ENCODE results near the gene SLC25A18. TPM values are rescaled to one million over a fixed set of nuclear protein-coding genes. Genes with fewer than 3 reads are reported as not detected.

The SLC25A18 gene
- total RNA-seq, 4 donors from 2014 or later, result 0.23 to 0.76 TPM; not detected in 2

GRCh38 chr22:17542452-17542851, 20.8 kb upstream of the SLC25A18 start:
- Histone ChIP-seq H3K4me3 (no peak overlapping the region), H3K36me3 (no peaks in the 10 kb centered on the region), H3K9me3 (no peaks in the 10 kb centered on the region), H3K27me3 (no peaks in the 10 kb centered on the region), H3K27ac (no peak overlapping the region), H3K4me1 (no peaks in the 10 kb centered on the region)
- no peak for TF ChIP-seq CTCF (IDR thresholded peaks at IDR 0.05)
- TF ChIP-seq POLR2A (IDR thresholded peaks at IDR 0.05), result no peak
- intact Hi-C loops (cut with DNase I), result no loop called here
- 91 to 95% methylated on average over 4 to 12 of the region's 14 CpGs for WGBS, 2 donors
- no peak for DNase-seq

GRCh38 chr22:17548010-17548755, 15.1 kb upstream of the SLC25A18 start:
- TF ChIP-seq POLR2A (IDR thresholded peaks at IDR 0.05) (no peak), CTCF (IDR thresholded peaks at IDR 0.05) (no peak)
- Histone ChIP-seq H3K4me3 (no peak overlapping the region), H3K27ac (no peak overlapping the region), H3K36me3 (no peaks in the 10 kb centered on the region), H3K9me3 (no peaks in the 10 kb centered on the region), H3K4me1 (no peaks in the 10 kb centered on the region), H3K27me3 (no peaks in the 10 kb centered on the region)
- WGBS, 2 donors, result 67 to 90% methylated on average over 1 to 12 of the region's 23 CpGs
- intact Hi-C loops (cut with DNase I), result no loop called here
- DNase-seq, result no peak

DNA sequence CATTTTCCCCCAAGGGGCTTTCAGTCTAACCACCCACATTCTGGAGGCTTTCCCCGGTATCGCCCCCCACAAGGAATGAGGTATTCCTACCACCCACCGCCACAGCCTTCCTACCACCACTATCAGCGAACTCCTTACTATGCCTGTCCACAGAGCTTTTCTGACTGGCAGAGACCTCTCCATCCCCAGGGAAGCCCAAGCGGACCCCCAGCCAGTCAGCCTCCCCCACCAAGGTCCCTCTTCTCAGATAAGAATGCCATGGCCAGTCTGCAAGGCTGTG, 14.6 kb upstream of the SLC25A18 start:
- Histone ChIP-seq H3K27me3 (no peaks in the 10 kb centered on the region), H3K4me1 (no peaks in the 10 kb centered on the region), H3K4me3 (no peak overlapping the region), H3K27ac (no peak overlapping the region), H3K36me3 (no peaks in the 10 kb centered on the region), H3K9me3 (no peaks in the 10 kb centered on the region)
- intact Hi-C loops (cut with DNase I), result no loop called here
- no peak for TF ChIP-seq POLR2A (IDR thresholded peaks at IDR 0.05)
- no peak for TF ChIP-seq CTCF (IDR thresholded peaks at IDR 0.05)
- WGBS, 2 donors, result 81 to 83% methylated on average over 5 of the region's 5 CpGs
- DNase-seq, result no peak

GRCh38 chr22:17549183-17549582, 14.1 kb upstream of the SLC25A18 start:
- 82 to 88% methylated on average over 5 to 9 of the region's 10 CpGs for WGBS, 2 donors
- DNase-seq, result no peak
- Histone ChIP-seq H3K4me3 (no peak overlapping the region), H3K27ac (no peak overlapping the region), H3K36me3 (no peaks in the 10 kb centered on the region), H3K27me3 (no peaks in the 10 kb centered on the region), H3K4me1 (no peaks in the 10 kb centered on the region), H3K9me3 (no peaks in the 10 kb centered on the region)
- intact Hi-C loops (cut with DNase I), result no loop called here
- no peak for TF ChIP-seq CTCF (IDR thresholded peaks at IDR 0.05)
- TF ChIP-seq POLR2A (IDR thresholded peaks at IDR 0.05), result no peak

- Histone ChIP-seq H3K4me3 (no peak overlapping the region), H3K4me1 (no peaks in the 10 kb centered on the region), H3K27ac (no peak overlapping the region), H3K27me3 (no peaks in the 10 kb centered on the region), H3K36me3 (no peaks in the 10 kb centered on the region), H3K9me3 (no peaks in the 10 kb centered on the region)
- intact Hi-C loops (cut with DNase I), result no loop called here
- TF ChIP-seq CTCF (IDR thresholded peaks at IDR 0.05) (no peak), POLR2A (IDR thresholded peaks at IDR 0.05) (no peak)
- DNase-seq, result no peak
- 41 to 51% methylated on average over 3 to 5 of the region's 5 CpGs for WGBS, 2 donors
These were observed 13.6 kb upstream of the SLC25A18 start for GRCh38 chr22:17549655-17550054.

Measured in esophagus squamous epithelium (tissue), 5 donors.